Muscle of back (tissue), 11 donors: ENCODE data around the gene EPB41. TPM values are rescaled to one million over a fixed set of nuclear protein-coding genes. Genes with fewer than 3 reads are reported as not detected.
A peak's percentile ranks its signal among the peaks of the same experiment; 100 is the strongest.
"Not testable (repeated sequence)": the region's sequence is repeated elsewhere in the genome, so short reads cannot be mapped to it uniquely, and the experiment has no call there.

ENCODE experiments used
- DNase-seq, 3 donors: peaks; one replicate each; pipeline versions ENCODE4 v3.0.0 to v3.0.0-alpha.2; 2013
- polyA plus RNA-seq, 10 donors: library from polyadenylated mRNA; unstranded; fragments of 120-200 nt; gene quantifications; one replicate each; pipeline ENCODE4 v1.2.1, GENCODE V29; 2013; ENCODE audit not compliant: insufficient read length in 10 of 10

The EPB41 gene
- polyA plus RNA-seq, 10 donors = 7.1 to 25.3 (median 11.6) TPM

- peak in 2 of 3 donors; percentile 20 to 25 for DNase-seq
These were observed 12.4 kb downstream of the EPB41 start for GRCh38 chr1:28926629-28927265.

GRCh38 chr1:28927266-28927647, 12.9 kb downstream of the EPB41 start:
- DNase-seq = no peak

GRCh38 chr1:28927648-28928313, 13.4 kb downstream of the EPB41 start:
- peak; percentile 9 to 51 (median 42) for DNase-seq

DNA sequence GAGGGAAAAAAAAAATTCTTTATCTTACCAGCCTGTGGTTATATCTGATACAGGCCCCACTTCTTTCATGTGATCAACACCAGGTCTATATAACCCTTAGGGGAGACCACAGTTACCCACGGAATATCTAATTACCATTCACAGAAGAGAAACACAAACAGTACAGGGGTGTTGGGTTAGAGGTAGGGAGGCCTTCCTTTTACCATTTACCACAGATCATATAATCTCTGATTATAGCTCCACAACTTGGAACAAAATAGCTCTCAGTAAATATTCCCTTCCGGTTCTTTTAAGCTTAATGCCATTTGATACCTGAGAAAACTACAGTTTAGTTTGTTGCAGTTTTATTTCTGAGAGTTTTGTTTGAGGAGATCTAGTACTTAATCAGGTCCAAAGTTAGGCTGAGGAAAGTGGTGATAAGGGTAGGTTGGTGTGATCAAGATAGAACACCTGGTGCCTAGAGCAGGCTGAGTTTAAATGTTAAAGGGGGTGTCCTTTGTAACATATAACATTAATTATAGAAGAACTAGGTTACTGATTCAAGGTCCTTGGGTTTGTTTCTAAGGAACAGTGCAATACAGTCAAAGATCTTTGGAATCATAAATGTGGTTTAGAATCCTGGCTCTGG, 14.1 kb downstream of the EPB41 start:
- DNase-seq = no peak

- no peak for DNase-seq
These were observed 18.9 kb downstream of the EPB41 start for GRCh38 chr1:28933277-28933676.

- DNase-seq = no peak
These were observed 19.5 kb downstream of the EPB41 start for GRCh38 chr1:28933918-28934317.

DNA sequence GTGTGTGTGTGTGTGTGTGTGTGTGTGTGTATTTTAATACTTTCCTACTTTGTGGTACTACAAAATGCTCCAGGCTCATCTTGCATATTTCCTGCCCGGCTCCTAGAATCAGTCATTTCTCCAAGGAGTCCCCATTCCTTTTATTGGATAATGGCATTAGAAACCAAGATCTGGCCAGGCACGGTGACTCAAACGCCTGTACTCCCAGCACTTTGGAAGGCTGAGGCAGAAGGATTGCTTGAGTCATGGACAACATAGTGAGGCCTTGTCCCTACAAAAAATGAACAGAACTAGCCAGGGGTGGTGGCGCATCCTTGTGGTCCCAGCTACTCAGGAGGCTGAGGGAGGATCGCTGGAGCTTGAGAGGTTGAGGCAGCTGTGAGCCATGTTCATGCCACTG, 20.3 kb downstream of the EPB41 start:
- no peak for DNase-seq

DNA sequence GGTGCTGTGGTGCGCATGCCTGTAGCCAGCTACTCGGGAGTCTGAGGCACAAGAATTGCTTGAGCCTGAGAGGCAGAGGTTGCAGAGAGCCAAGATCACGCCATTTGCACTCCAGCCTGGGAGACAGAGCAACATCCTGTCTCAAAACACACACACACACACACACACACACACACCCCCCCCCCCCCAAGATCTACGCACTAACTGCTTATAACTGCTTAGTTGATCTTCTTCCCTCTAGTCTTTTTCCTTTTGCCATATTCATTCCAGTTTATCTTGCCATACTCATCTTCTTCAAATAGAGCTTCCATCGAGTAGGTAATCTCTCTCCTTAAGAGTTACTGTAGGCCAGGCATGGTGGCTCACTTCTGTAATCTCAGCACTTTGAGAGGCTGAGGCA, 20.9 kb downstream of the EPB41 start:
- no peak for DNase-seq

- DNase-seq = no peak
These were observed 21.7 kb downstream of the EPB41 start for GRCh38 chr1:28936094-28936493.

DNA sequence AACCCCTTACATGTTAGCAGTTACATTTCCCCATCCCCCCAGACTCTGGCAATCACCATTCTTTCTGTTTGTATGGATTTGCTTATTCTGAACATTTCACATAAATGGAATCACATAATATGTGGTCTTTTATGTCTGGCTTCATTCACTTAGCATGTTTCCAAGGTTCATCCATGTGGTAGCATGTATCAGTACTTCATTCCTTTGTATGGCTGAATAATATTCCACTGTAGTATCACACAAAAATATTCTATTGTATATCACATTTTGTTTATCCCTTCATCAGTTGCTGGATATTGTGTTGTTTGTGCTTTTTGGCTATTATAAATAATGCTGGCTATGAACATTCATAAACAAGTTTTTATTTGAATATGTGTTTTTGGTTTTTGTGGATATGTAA, 22.2 kb downstream of the EPB41 start:
- DNase-seq = no peak

DNA sequence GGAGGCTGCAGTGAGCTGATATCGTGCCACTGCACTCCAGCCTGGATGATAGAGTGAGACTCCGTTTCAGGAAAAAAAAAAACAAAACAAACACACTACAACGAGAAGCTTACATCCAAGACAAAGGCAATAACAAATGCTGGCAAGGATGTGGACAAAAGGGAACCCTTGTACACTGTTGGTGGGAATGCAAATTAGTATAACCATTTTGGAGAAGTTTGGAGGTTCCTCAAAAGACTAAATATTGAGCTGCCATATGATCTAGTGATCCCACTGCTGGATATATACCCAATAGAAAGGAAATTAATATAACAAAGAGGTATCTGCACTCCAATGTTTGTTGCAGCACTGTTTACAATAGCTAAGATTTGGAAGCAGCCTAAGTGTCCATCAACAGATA, 29.2 kb downstream of the EPB41 start:
- DNase-seq = not testable (repeated sequence)

DNA sequence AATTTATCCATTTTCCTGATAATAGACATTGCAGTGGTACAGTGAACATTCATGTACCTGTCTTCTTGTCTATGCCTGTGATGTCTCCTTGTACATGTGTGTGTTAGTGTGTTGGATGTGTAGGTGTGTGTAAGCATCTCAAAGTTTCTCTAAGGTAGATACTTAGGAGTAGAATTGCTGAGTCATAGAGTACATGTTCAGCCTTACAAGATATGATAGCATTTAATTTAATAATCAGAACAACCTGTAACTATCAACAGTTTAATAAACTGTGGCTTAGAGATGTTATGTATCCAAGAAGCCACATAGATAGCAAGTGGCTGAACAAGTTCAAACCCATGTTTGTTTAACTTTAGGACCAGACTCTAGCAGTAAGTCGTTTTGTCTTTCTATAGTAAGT, 35.6 kb downstream of the EPB41 start:
- DNase-seq = no peak

DNA sequence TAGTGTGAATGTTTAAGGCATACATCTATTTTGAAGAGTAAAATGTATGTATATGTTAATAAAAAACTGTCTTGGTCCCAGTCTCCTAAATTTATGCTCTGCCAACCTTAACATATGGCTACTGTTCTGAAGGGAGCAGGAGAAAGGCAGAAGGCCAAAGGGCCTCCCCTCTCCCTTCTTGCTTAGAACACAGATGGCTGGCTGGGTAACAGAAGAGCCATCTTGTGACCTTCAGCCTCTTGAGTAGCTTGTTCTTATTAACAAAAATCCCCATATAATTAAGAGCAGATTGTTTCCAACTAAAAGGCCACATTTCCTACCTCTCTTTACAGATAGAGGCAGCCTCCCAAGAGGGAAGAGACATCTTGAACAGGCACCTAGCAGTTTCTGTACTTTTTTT, 36.1 kb downstream of the EPB41 start:
- DNase-seq = no peak

GRCh38 chr1:28954126-28954726, 39.9 kb downstream of the EPB41 start:
- DNase-seq = peak in 2 of 3 donors; percentile 7 to 37

- no peak for DNase-seq
These were observed 41.7 kb downstream of the EPB41 start for GRCh38 chr1:28956038-28956464.

DNA sequence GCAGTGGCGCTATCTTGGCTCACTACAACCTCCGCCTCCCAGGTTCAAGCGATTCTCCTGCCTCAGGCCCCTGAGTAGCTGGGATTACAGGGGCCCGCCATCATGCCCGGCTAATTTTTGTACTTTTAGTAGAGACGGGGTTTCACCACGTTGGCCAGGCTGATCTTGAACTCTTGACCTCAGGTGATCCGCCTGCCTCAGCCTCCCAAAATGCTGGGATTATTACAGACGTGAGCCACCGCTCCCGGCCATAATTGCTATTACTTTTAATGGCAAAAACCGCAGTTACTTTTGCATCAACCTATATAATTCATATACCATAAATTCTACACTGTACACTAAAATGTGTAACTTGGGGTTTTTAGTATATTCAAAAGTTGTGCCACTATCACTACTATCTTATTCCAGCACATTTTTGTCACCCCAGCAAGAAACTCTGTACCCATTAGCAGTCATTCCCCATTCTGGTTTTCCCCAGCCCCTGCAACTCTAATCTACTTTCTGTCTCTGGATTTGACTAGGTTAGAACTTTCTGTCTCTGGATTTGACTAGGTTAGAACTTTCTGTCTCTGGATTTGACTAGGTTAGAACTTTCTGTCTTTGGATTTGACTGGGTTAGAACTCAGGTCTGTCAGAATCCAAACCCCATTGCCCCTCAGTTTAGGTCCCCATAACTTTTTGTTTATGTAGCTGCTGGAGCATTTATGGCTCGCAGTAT, 47.9 kb downstream of the EPB41 start:
- DNase-seq = not testable (repeated sequence)

GRCh38 chr1:28965271-28965870, 51.0 kb downstream of the EPB41 start:
- no peak for DNase-seq

DNA sequence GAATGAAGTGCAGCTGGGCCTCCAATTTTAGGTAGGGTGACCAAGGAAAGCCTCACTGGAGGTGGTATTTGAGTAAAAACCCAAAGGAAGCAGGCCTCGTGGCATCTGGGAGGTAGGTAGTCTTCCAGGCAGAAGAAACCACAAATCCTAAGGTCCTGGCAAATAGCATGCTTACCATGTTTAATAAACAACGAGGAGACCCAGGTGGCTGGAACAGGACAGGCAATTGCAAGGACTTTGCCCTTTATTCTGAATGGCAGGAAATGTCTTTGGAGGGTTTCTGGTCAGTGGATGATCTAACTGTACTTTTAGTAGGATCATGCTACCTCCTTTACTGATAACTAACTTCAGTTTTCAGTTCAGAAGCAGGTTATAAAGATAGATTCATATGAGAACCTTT, 52.2 kb downstream of the EPB41 start:
- no peak for DNase-seq

DNA sequence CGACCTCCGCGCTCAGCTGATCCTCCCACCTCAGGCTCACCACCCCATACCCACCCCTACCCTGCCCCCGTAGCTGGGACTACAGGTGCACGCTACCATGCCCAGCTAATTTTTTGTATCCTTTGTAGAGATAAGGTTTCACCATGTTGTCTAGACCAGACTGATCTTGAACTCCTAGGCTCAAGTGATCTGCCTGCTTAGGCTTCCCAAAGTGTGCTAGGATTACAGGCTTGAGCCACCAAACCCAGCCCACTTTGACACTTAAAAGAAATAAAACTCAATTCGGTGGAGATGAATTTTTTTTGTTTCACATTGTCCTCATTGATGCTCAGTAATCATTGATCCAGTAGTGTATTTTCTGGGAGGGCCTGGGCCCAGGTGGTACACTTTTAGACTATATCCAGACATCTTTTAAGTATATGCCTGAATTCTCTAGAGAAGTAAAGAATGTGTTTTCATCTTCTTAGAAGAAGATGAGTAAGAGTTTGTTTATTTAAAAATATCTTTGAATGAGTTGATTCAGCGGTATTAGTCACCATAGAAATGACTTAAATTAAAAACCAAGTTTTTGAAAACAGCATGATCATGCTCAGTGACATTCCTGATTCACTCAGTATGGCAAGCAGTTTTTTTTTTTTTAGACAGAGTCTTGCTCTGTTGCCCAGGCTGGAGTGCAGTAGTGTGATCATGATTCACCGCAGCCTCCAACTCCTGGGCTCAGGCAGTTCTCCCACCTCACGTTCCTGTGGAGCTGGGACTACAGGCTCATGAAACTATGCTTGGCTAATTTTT, 57.8 kb downstream of the EPB41 start:
- DNase-seq = peak in 1 of 3 donors; percentile 83

- peak in 1 of 3 donors; percentile 41 for DNase-seq
These were observed 59.4 kb downstream of the EPB41 start for GRCh38 chr1:28973596-28974421.
